GM21447 (cell line): ENCODE data around the gene RPL19.
"Not testable (repeated sequence)": the region's sequence is repeated elsewhere in the genome, so short reads cannot be mapped to it uniquely, and the experiment has no call there.

Experiments
- ATAC-seq: cut with Tn5 transposase; IDR thresholded peaks from one replicate; pipeline ENCODE4 v1.9.1; 2021; ENCODE audit not compliant: unreplicated experiment

Gene RPL19

DNA sequence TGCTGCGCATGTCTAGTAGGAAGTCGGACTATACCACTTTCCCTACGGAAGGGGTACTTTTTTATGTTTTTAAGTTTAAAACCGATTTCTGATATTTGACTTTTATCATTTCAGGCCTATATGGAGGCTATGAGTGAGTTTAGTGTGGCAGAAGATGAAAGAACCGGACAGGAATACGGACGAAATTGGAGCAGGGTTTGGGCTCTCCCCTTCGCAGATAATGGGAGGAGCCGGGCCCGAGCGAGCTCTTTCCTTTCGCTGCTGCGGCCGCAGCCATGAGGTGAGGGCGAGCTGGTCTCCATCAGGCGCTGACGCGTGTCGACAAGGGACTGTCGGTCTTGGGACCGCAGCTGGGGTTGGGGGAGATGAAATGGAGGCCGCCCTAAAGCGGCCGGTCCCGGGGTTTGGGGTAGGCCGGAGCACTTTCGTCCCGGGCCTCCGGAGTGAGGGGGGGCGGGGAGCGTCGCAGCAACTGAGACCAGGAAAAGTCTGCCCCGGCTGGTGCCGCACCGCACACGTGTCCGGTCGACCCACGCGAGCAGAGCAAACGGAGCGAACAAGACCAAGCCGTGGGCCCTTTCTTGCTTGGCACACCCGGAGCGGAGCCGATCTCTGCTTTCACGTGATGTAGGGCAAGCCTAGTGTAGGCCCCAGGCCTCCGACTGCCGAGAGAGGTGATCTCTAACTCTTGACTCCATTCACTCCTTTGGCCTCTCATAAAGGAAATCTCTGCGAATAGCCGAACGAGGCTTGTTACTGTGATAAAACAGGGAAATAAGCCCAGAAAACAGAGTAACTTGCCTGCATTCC lies at the start of gene RPL19:
TSS of gene RPL19 (plus strand) at position 214 of the 810 bp plus-strand sequence. CDS start at position 276, 62 bp downstream.
- peak; percentile 48 for ATAC-seq

DNA sequence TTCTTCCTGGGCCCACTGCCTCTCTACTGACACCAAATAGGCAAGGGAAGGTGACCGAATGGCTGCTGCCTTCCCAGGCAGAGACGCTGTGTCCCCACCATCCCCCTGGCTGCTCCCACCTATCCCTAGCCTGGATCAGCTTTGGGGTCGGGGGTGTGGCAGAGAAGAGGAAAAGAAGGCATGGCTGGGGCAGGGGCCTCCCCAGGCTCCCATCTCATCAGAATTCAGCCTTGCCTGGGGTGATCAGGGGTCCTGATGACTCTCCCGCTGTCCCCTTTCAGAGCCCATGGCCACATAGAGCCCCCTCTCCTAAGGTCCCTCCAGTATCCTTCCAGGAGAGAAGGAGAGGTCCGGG lies 49.3 kb upstream of the RPL19 start:
- no peak for ATAC-seq

DNA sequence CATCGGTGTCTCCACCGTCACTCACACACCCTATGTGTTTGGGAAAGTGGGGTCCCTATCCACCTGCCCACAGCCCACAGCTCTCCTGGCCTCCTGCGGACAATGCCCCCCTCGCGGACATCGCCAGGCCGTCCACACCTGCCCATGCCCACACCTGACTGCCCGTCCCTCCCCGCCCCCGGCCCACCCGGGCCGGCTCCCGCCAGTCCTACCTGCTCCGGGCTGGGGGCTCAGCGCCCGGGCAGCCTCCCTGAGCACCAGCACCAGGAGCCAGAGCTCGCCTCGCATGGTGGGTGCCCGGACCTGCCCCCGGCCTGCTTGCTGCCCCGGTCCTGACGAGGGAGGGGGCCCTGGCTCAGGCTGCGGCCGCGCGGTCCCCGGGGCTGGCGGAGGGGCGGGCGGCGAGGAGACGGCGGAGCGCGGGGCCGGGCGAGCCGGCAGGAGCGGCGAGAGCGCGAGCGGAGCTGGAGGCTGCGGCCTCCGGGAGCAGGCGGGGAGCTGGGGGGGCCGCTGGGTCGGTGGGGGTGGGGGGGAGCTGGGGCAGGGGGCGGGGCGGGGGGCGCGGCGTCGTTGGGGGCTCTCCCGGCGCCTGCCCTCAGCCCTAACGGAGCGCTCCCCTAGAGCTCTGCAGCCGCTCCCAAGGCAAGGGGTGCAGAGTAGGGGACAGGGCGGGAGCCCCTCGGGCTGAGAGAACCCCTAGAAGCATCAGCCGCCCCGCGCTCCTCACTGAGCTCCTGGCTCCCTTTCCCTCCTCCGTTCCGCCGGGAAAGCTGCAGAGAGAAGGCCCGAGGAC lies 48.7 kb upstream of the RPL19 start, which contains the start of gene PLXDC1:
TSS of gene PLXDC1 (minus strand) at position 488 of the 793 bp plus-strand sequence. CDS start at position 288, 200 bp downstream.
- ATAC-seq, result no peak

DNA sequence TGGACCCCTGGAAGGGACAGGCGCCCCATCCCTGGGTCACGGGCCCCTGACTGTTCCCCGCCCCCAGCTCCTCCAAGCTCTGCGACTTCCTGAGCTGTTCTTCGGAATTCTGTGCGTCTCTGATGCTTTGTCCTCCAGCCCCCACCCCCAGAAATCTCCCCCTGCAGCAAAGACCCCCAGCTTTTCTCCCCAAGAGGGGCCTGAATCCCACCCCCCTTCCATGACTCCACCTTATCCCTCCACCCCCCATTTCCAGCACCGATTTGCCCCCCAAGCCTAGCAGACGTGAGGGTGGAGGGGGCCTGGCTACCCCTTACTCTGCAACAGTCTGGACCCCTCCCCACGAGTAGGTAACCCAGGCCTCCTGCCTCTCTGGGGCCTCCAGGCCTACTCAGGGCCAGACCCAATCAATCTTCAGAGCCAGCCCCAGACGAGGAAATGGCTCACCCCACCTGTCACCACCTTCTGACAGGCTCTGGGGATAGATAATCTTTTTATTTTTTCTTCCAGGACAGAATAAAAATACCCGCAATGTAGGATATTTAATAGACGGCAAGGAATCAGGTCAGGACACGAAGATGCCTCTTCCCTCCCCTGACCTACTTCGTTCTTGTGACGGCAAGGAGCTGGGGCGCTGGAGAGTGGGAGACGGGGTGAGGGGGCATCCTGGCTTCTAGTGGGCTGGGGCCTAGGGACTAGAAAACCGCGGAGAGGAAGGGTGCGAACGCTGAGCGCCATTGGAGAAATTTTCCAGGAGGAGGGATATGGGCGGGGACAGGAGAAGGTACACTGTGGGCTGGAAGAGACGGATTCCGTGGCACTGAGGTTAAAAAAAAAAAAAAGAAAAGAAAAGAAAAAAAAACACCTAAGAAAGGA lies 47.9 kb upstream of the RPL19 start:
- ATAC-seq, result no peak

DNA sequence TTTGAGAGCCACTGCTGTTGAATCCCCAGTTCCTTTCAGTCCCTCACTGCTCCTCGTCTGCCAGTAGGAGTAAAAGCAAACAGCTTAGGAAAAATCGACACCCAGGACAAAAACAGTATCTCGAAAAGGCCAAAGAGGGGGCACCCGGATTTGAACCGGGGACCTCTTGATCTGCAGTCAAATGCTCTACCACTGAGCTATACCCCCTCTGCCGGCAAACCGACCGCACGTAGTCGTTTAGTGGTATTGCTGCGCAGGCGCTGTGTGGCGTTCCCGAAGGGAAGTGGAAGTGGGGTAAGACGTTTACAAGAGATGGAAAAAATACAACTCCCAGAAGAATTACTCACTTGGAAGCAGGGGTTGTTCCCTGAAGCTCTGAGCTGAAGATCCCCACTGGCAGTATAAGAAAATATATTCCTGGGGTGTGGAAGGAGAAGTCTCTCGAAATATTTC lies 46.5 kb upstream of the RPL19 start:
- ATAC-seq, result peak; percentile 48

DNA sequence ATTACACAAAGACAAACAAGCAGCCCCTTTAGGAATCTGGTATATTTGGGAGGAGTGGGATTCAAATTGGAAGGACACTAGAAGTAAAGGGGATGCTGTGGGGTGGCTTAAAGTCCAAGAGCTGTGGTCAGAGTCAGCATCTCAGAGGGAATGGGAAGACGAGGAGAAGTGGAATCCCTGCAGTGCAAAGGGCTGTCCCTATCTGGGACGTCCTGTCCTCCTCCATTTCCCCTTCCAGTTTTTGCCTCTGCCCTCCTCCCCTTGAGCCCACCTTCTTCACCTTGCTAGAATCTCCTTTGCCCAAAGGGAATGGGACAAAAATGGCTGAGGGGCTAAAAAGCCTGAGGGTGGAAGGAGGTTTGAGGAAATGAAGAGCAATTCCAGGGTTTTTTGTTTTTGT lies 44.4 kb upstream of the RPL19 start:
- no peak for ATAC-seq

DNA sequence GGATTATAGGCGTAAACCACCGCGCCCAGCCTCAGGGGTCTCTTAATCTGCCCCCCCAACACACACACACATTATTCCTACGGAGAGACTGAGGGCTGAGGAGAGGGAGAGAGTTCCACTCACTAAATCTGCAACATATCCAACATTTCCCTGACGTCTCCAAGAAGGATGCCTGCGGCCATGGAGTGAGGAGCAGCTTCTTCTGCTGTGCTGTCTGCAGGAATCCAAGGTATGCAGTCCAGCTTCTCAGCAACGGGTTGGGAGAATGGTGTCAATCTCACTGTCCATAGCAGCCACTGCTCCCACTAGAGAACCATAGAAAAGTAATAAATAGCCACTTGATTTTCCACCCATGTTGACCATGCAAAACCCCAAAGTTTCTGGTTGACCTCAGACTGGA lies 43.6 kb upstream of the RPL19 start:
- ATAC-seq, result no peak

DNA sequence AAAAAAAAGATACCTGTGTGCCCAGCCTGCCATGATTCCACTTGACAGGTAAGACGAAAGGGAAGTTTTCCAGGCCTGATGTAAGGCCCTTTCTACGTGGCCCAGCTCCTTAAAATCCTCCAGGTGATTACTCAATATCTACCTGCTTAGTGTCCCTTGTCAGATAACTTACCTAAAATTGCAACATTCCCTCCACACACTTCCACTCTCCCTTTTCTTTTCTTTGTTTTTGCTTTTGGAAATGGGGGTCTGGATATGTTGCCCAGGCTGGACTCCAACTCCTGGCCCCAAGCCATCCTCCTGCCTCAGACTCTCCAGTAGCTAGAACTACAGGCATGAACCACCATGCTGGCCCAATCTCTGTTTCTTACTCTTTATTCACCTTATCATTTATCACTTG lies 41.5 kb upstream of the RPL19 start:
- no peak for ATAC-seq

DNA sequence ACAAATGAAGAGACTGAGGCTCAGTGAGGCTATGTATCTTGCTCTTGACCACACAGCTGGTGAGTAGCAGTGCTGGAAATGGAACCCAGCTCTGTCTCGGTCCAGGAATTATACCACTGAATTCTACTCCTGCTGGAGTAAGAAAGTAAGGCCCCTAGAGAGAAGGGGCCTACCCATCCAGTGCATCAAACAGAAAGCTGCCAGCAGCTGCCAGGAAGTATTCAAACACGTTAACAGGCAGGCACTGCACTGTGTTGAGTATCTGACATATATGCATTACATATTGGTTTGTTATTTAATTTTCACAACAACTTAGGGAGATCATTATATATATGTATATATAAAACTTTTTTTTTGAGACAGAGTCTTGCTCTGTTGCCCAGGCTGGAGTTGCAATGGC lies 38.1 kb upstream of the RPL19 start:
- no peak for ATAC-seq

DNA sequence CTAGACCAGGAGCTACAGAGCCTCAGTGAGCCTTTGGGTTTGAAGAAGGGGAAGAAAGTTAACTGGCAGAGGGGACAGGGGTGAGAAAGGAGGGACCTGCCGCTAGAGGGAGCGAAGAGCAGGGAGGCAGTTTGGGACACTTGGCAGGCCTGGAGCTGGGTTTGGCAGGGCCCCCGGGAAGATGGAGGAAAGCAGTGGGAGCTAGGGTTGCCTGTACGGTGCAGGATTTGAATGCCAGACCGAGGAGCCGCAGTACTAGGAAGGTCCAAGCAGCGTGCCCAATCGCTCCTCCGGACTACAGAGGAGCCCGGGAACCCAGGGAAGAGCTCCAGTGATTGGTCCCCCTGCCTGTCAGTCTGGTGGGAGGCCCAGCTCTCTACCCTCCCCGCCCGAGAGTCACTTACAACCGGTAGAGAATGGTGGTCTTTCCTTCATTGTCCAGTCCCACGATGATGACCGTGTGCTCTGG lies 35.4 kb upstream of the RPL19 start:
- ATAC-seq, result peak; percentile 75

DNA sequence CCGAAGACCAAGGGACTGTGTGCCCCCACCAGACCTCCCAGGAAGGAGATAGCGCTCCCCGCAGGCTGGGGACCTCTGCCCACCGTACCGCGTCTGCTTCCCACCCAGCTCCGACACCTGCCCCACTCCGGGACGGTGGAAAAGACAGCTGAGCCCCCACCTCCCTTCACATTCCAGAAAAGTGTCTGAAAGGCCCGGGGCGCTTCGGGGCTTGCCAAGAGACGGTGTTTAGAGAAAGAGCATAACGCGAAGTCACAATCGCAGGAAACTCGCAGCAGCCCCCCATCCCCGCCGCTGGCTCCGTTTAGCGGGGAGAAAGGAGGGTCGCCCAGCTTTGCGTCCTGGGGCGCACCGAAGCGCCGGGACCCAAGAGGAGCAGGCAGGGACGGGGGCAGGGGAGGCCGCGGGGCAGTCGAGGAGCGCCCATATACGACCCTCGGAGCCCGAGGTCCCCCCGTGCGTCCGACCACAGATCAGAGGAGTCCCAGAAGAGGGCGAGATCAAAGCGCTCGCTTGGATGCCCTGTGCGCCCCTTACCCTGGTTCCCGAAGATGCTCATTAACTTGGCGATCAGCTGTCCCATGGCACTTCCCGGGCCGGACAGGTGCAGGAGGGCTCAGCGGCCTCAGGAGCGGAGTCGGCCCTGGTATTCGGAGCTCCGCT lies 34.8 kb upstream of the RPL19 start:
- ATAC-seq, result no peak

DNA sequence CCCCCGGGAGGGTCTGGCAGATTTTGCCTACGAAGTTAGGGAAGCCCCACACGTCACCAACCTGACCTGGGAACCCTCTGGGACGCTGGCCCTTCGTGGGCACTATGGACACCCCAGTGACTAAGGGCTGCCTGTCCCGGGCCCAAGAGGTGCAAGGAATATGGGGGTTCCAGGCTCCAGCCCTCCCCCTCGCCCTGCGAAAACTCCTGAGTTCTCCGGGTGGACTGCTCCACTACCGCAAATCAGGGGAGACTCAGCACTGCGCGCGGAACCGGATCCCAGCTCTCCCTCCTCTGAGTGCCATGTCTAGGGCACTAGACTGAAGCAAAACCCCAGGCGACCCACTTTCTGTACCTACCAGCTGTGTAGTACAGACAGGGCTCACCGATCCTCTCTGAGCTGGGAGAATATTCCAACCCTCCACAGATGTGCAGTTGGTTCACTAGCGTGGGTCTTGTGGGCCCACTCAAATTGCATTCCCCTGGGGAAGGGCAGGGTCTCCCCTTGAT lies 34.2 kb upstream of the RPL19 start, which contains the start of gene ARL5C:
TSS of gene ARL5C (minus strand) at position 321 of the 509 bp plus-strand sequence. CDS start 401 bp downstream, outside the sequence.
- ATAC-seq, result no peak

DNA sequence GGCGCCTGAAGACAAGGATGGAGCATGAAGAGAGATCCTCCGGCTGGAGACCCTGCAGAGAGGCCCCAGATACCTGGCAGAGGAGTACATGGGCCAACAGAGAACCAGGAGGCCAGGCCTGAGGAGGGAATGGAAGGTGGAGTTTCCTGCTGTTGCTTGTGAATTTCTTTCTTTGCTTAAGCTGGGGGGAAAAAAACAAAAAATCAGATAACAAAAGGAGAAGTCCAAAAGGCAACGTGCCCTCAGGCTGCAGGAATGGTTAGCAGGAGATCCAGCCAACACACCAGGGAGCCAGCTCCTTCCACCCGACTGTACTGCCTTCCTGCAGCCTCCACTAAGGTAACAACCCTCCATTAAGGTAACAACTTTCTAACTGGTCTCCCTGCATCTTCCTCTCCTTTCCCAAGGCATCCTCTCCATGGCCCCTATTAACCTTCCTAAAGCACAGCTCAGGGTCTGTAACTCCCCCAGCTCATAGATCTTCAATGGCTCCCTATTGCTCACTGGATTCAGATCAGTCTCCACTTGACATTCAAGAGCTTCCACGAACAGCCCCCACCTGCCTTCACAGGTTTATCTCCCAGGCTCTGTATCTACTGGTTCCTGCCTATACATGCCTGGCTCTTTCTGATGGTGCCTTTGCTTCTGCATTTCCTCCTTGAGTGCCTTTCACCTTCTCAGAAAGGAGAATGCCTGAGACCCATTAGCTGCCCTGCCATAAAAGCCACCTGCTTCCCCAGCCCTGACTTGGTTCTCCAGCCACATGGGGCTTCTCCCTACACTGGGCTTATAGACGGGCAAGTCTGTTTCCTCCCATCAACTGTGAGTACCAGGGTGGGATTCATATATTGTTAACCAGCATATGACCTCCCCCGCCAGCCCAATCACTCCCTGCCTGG lies 33.4 kb upstream of the RPL19 start:
- no peak for ATAC-seq

DNA sequence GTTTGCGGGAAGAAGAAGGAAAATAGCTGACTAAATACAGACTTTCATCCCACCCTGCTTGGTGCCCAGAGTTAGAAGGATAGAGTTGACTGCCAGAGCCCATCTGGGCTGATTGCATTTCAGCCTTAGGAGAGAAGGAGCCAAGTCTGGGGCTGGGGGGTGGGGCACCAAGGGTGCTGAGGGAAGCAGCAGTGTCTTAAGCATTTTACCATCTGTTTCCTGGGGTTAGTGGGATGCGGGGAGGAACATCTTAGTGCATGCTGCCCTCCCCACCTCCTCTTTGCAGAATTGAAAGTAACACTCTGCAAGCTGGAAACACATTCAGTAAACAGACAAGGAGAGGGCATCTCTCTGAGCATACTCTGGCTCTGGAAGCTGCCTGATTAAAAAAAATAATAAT lies 32.6 kb upstream of the RPL19 start:
- no peak for ATAC-seq

DNA sequence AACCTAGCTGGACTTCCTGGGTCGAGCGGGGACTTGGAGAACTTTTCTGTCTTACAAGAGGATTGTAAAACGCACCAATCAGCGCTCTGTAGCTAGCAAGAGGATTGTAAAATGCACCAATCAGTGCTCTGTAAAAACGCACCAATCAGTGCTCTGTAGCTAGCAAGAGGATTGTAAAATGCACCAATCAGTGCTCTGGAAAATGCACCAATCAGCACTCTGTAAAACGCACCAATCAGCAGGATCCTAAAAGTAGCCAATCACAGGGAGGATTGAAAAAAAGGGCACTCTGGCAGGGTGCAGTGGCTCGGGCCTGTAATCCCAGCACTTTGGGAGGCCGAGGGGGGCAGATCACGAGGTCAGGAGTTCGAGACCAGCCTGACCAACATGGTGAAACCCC lies 31.6 kb upstream of the RPL19 start:
- not testable (repeated sequence) for ATAC-seq

DNA sequence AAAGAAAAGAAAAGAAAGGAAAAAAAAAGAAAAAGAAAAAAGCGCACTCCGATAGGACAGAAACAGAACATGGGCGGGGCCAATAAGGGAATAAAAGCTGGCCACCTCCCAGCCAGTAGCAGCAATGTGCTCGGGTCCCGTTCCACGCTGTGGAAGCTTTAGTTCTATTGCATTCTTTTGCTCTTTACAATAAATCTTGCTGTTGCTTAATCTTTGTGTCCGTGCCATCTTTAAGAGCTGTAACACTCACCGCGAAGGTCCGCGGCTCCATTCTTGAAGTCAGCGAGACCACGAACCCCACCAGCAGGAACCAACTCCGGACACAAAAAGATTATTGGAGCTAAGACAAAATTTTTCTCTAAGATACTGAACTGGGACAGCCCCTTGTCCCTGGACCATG lies 31.0 kb upstream of the RPL19 start:
- ATAC-seq, result no peak

DNA sequence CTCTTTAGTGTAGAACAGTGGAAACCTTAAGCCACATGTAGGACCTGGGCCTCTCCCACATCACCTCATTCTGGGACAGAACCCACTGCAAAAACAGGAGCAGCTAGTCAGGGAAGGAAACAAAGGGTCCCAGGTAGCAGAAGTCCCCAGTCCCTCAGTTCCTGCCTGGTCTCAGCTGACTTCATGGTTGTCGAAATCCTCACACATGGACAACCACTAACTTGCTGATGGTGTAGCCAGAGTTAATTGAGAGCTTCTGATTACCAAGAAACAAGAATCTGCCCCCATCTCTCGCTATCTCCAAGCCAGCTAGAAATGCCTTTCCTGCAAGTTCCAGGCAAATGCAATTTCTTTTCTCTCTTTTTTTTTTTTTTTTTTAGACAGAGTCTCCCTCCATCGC lies 30.6 kb upstream of the RPL19 start:
- ATAC-seq, result no peak

DNA sequence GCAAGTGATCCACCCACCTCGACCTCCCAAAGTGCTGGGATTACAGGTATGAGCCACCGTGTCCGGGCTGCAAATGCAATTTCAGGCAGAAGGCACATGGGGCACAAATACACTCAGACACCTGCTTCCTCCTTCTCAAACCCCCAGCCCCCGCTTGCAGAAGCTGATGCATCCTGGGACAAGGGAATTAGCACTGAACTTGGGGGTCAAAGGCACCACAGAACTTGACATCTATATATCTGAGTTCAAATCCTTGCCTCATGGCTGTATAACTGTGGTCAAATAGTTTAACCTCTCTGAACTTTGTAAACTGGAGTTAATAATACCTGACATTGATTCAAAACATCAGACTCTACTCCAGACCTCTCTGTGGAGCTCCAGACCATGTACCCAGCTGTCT lies 30.0 kb upstream of the RPL19 start:
- no peak for ATAC-seq

DNA sequence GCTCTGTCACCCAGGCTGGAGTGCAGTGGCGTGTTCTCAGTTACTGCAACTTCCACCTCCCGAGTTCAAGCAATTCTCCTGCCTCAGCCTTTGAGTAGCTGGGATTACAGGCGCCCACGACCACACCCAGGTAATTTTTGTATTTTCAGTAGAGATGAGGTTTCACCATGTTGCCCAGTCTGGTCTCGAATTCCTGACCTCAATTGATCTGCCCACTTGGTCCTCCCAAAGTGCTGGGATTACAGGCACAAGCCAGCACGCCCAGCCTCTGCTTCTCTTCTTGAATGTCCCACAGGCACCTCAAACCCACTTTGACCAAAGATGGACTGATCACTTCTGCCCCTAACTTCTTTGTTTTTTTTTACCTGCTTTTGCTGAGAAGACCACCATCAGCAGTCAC lies 29.5 kb upstream of the RPL19 start:
- no peak for ATAC-seq
